Ovary (tissue), 9 donors: ENCODE measurements around the gene LRMDA. TPM values are rescaled to one million over a fixed set of nuclear protein-coding genes. Genes with fewer than 3 reads are reported as not detected.

Source experiments
- DNase-seq, 5 donors: peaks; one replicate each; pipeline ENCODE4 v3.0.0-alpha.2; 2019 to 2020
- H3K27ac ChIP-seq, 2 donors: fragments of 200-600 bp; one replicate each; pipeline versions ENCODE4 v1.5.1 to v1.8.0; 2019 to 2022
- H3K27me3 ChIP-seq: fragments of 200-600 bp; one replicate; pipeline ENCODE4 v1.8.0; 2022
- H3K36me3 ChIP-seq: fragments of 200-600 bp; sonication (generic); one replicate; pipeline ENCODE4 v1.5.1; 2019
- H3K4me1 ChIP-seq: one replicate; pipeline ENCODE4 v1.8.1; 2013; ENCODE audit warnings: mild to moderate bottlenecking, moderate library complexity; ENCODE audit not compliant: insufficient read depth
- H3K4me3 ChIP-seq: fragments of 200-600 bp; sonication (generic); one replicate; pipeline ENCODE4 v1.5.1; 2017
- H3K9me3 ChIP-seq, 2 donors: fragments of 200-600 bp in 1 of 2; sonication (generic) in 1 of 2; one replicate each; pipeline versions ENCODE4 v1.5.1 to v1.8.1; 2013 to 2019; ENCODE audit warnings: mild to moderate bottlenecking in 1 of 2, moderate library complexity in 1 of 2
- CTCF ChIP-seq, 3 donors: fragments of 450-650 bp in 2 of 3; fragments of 200-600 bp in 1 of 3; IDR thresholded peaks; one replicate each; pipeline versions ENCODE4 v1.5.1 to v1.8.0; 2016 to 2022; ENCODE audit warnings: antibody characterized with exemption in 3 of 3, mild to moderate bottlenecking in 1 of 3
- EP300 ChIP-seq: sonication (generic); formaldehyde crosslinking; IDR thresholded peaks from one replicate; pipeline ENCODE4 v1.6.1; 2017; ENCODE audit warnings: antibody characterized with exemption
- POLR2A ChIP-seq: fragments of 450-650 bp; IDR thresholded peaks from one replicate; pipeline ENCODE4 v1.6.1; 2017; ENCODE audit warnings: antibody characterized with exemption, mild to moderate bottlenecking, moderate library complexity
- WGBS, 3 donors: extraction: QIAGEN DNeasy Blood & Tissue Kit in 1 of 3; methylation state at CpG; one replicate each; pipeline versions ENCODE4 v1.1.5 to v1.1.7; 2013 to 2017; 5-methylcytosine and 5-hydroxymethylcytosine counted together
- intact Hi-C, 4 donors: fragments of 100-400 bp; cut with DNase I; formaldehyde crosslinking; loops; one replicate each; pipeline versions ENCODE4 v1.11.0 to v1.15.1; 2022 to 2023
- polyA plus RNA-seq, 2 donors: library from polyadenylated mRNA; stranded (reverse); fragments of 200-250 nt in 1 of 2; fragments of 350-450 nt in 1 of 2; fragmentation: Illumina TruSeq in 1 of 2; extraction: RNeasy Lipid Tissue Mini Kit (QIAGEN cat#74804) in 1 of 2; gene quantifications; one replicate each; pipeline ENCODE4 v1.2.3, GENCODE V29; 2013 to 2014
- total RNA-seq, 7 donors: library from RNA; depleted of rRNA in 2 of 7; stranded (reverse); fragments of >200 nt in 2 of 7; fragmentation: NEBNext Ultra II Directional in 3 of 7; extraction: Animal tissue kit (Norgen Biotek cat#: 25700) in 3 of 7; gene quantifications; one replicate each; pipeline versions ENCODE4 v1.1.0 to v1.2.4, GENCODE V29; 2016 to 2023
- donor health status: DM: no; HTN: no; CAD: no; lungs with moderate emphysema.
- donor health status: DM: no; HTN: no; CAD: no.
- donor health status: Bipolar disorder and iron deficiency.
- donor health status: DM: yes; HTN: yes; CAD: no.
- donor health status: DM: no; HTN: no; CAD: no.
- donor health status: DM: yes; HTN: yes; CAD: no.

Gene LRMDA
- total and polyA plus RNA-seq, 9 donors, result 14.8 to 30.7 (median 22.9) TPM

- no peak for DNase-seq
Observed at GRCh38 chr10:76108563-76109359, 677.3 kb downstream of the LRMDA start.

GRCh38 chr10:76111404-76111803 is 680.0 kb downstream of the LRMDA start:
- no peak overlapping the region for H3K27ac ChIP-seq
- intact Hi-C loops, result no loop called here
- no peak for TF ChIP-seq EP300
- TF ChIP-seq POLR2A, result no peak
- TF ChIP-seq CTCF (IDR thresholded peaks at IDR 0.05), result no peak
- H3K4me1 ChIP-seq, result no peaks in the 10 kb centered on the region
- H3K27me3 ChIP-seq, result no peaks in the 10 kb centered on the region
- H3K9me3 ChIP-seq, result no peaks in the 10 kb centered on the region
- no peaks in the 10 kb centered on the region for H3K36me3 ChIP-seq
- no peak for DNase-seq
- no peak overlapping the region for H3K4me3 ChIP-seq
- WGBS, 3 donors, result 67 to 75% (median 67%) methylated on average over 4 of the region's 4 CpGs

More at GRCh38 chr10:76108563-76109359, 677.3 kb downstream of the LRMDA start:
- no peaks in the 10 kb centered on the region for H3K27me3 ChIP-seq
- H3K36me3 ChIP-seq, result no peaks in the 10 kb centered on the region
- intact Hi-C loops, result no loop called here
- no peaks in the 10 kb centered on the region for H3K9me3 ChIP-seq
- TF ChIP-seq CTCF (IDR thresholded peaks at IDR 0.05), result no peak
- TF ChIP-seq POLR2A, result no peak
- no peak for TF ChIP-seq EP300
- H3K4me3 ChIP-seq, result no peak overlapping the region
- H3K4me1 ChIP-seq, result no peaks in the 10 kb centered on the region
- H3K27ac ChIP-seq, result no peak overlapping the region
- WGBS, 3 donors, result 83 to 89% (median 84%) methylated on average over 4 of the region's 4 CpGs

- H3K36me3 ChIP-seq, result no peaks in the 10 kb centered on the region
- WGBS, 3 donors, result 71 to 86% (median 79%) methylated on average over 26 to 33 of the region's 33 CpGs
- no peak overlapping the region for H3K27ac ChIP-seq
- H3K4me1 ChIP-seq, result no peaks in the 10 kb centered on the region
- H3K9me3 ChIP-seq, result no peaks in the 10 kb centered on the region
- no peak overlapping the region for H3K4me3 ChIP-seq
- H3K27me3 ChIP-seq, result no peaks in the 10 kb centered on the region
- no peak for DNase-seq
- intact Hi-C loops, result no loop called here
- no peak for TF ChIP-seq CTCF (IDR thresholded peaks at IDR 0.05)
- no peak for TF ChIP-seq POLR2A
- no peak for TF ChIP-seq EP300
Observed at GRCh38 chr10:76111986-76112825, 680.8 kb downstream of the LRMDA start.

GRCh38 chr10:76112826-76113150 is 681.4 kb downstream of the LRMDA start:
- Histone ChIP-seq H3K36me3 (no peaks in the 10 kb centered on the region), H3K27me3 (no peaks in the 10 kb centered on the region), H3K9me3 (no peaks in the 10 kb centered on the region), H3K4me3 (no peak overlapping the region), H3K4me1 (no peaks in the 10 kb centered on the region), H3K27ac (no peak overlapping the region)
- intact Hi-C loops, result no loop called here
- 84 to 97% (median 89%) methylated on average over 2 of the region's 2 CpGs for WGBS, 3 donors
- no peak for TF ChIP-seq EP300
- TF ChIP-seq CTCF (IDR thresholded peaks at IDR 0.05), result no peak
- no peak for TF ChIP-seq POLR2A
- DNase-seq, result no peak
